GM18498 (cell line): ENCODE data around the gene DIAPH3.
A peak's percentile ranks its signal among the peaks of the same experiment; 100 is the strongest.

Experiments used
- ATAC-seq: cut with Tn5 transposase; IDR thresholded peaks from one replicate; pipeline ENCODE4 v1.9.1; 2021; ENCODE audit warnings: mild to moderate bottlenecking, moderate library complexity; ENCODE audit not compliant: unreplicated experiment

Gene DIAPH3

GRCh38 chr13:59793107-59793506, 370.6 kb downstream of the DIAPH3 start:
- no peak for ATAC-seq

- ATAC-seq = no peak
These were observed 373.1 kb downstream of the DIAPH3 start for GRCh38 chr13:59790626-59791025.

GRCh38 chr13:59789558-59789957, 374.2 kb downstream of the DIAPH3 start:
- ATAC-seq = no peak

GRCh38 chr13:59787679-59788078, 376.0 kb downstream of the DIAPH3 start:
- ATAC-seq = no peak

GRCh38 chr13:59782696-59783095, 381.0 kb downstream of the DIAPH3 start:
- no peak for ATAC-seq

- no peak for ATAC-seq
These were observed 383.7 kb downstream of the DIAPH3 start for GRCh38 chr13:59780058-59780457.

GRCh38 chr13:59776924-59777690, 386.6 kb downstream of the DIAPH3 start:
- ATAC-seq = peak; percentile 58

GRCh38 chr13:59774491-59774971, 389.2 kb downstream of the DIAPH3 start:
- ATAC-seq = no peak

GRCh38 chr13:59771272-59771671, 392.5 kb downstream of the DIAPH3 start:
- ATAC-seq = no peak

GRCh38 chr13:59770451-59770850, 393.3 kb downstream of the DIAPH3 start:
- no peak for ATAC-seq

- no peak for ATAC-seq
These were observed 397.5 kb downstream of the DIAPH3 start for GRCh38 chr13:59766236-59766635.

GRCh38 chr13:59755632-59756290, 408.0 kb downstream of the DIAPH3 start:
- peak; percentile 54 for ATAC-seq

GRCh38 chr13:59754411-59754810, 409.3 kb downstream of the DIAPH3 start:
- peak; percentile 48 for ATAC-seq

- ATAC-seq = no peak
These were observed 412.9 kb downstream of the DIAPH3 start for GRCh38 chr13:59750860-59751259.

- ATAC-seq = no peak
These were observed 415.7 kb downstream of the DIAPH3 start for GRCh38 chr13:59748046-59748445.

- ATAC-seq = no peak
These were observed 416.2 kb downstream of the DIAPH3 start for GRCh38 chr13:59747529-59747928.

GRCh38 chr13:59746291-59746962, 417.3 kb downstream of the DIAPH3 start:
- no peak for ATAC-seq

GRCh38 chr13:59745392-59745788, 418.3 kb downstream of the DIAPH3 start:
- peak; percentile 44 for ATAC-seq

- peak; percentile 75 for ATAC-seq
These were observed 418.9 kb downstream of the DIAPH3 start for GRCh38 chr13:59744747-59745391.

- no peak for ATAC-seq
These were observed 420.5 kb downstream of the DIAPH3 start for GRCh38 chr13:59743195-59743594.

- ATAC-seq = no peak
These were observed 421.3 kb downstream of the DIAPH3 start for GRCh38 chr13:59742467-59742866.
